ENCODE results near the gene SLC39A9. TPM values are rescaled to one million over a fixed set of nuclear protein-coding genes. Genes with fewer than 3 reads are reported as not detected.
A peak's percentile ranks its signal among the peaks of the same experiment; 100 is the strongest.

The SLC39A9 gene
- polyA plus RNA-seq, 2 of the 4 experiments (the other 2 are of a cell fraction) = 41.7 to 116 TPM

DNA sequence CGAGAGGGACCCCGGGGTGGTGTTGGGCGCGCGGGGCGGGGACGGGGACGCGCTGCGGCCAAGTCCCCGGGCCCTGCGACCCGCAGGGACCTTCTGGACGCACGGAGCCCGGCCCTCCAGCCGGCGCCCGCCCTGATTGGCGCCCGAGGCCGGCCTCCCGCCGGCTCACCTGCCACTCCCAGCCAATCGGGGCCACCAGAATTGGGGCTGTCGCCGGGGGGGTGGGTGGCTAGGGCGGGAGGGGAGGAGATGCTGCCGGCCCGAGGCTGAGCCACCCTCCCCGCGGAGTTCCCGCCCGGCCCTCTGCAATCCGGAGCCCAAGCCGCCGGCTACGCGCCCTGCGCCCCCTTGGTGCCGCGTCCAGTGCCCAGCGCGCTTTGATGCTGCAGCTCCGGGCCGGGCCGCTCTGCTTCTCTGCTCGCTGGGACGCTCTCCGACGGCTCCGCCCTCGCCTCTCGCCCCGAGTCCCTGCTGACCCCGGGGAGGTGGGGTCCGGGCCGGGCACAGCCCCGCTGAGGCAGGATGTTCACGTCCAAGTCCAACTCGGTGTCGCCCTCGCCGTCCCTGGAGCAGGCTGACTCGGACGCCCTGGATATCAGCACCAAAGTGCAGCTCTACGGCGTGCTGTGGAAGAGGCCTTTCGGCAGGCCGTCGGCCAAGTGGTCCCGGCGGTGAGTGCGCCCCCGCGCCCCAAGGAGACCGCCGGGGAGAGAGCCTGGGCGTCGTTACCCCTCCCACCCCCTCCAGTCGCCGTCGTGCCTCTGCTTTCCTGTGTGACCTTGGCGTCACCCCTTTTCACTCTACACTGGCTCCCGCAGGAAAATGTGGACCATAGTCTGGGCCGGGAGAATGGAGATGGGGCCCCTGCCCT lies 86.2 kb downstream of the SLC39A9 start, which contains the start of gene PLEKHD1:
Gene PLEKHD1 (plus strand): TSS at position 285 of the 871 bp plus-strand sequence. CDS start 238 bp downstream, at position 523.
- CTCF ChIA-PET = interaction anchor here (0.5 to 5.7 kb wide), 4 partner anchors 10 to 1708 kb away, joined by 3 to 23 read pairs (median 11); no protein-coding TSS in a partner anchor
- Histone ChIP-seq H3K27ac (peak within 1 kb of the TSS in 1 of 2 experiments; percentile 30; a peak in 2 of 6 replicates), H3K4me1 (0 out of 3 replicates have a peak, but pooled peaks cover 4% of the 10 kb centered on the region), H3K4me3 (peak within 1 kb of the TSS; percentile 55), H3K4me2 (peak within 1 kb of the TSS; percentile 99), H3K9me3 (no peaks in the 10 kb centered on the region)
- no peak for FAIRE-seq
- peak; percentile 37 to 64; a peak in 5 of 6 replicates for ATAC-seq
- whole genome bisulfite sequencing (ENCODE audit: missing lambda C conversion rate) = 18% methylated on average over 12 of the region's 86 CpGs
- POLR2A ChIA-PET = interaction anchor here (0.5 kb wide), 1 partner anchor 231 kb away, joined by 4 read pairs; no protein-coding TSS in a partner anchor
- peak in 1 of 2 experiments; percentile 51 for DNase-seq (ENCODE audit: low read depth in 1 of 2, low spot score in 1 of 2)
- no peak for TF ChIP-seq ZNF302 (CRISPR knock-in tag; IDR thresholded peaks at IDR 0.05)
- TF ChIP-seq, protein P1, sequence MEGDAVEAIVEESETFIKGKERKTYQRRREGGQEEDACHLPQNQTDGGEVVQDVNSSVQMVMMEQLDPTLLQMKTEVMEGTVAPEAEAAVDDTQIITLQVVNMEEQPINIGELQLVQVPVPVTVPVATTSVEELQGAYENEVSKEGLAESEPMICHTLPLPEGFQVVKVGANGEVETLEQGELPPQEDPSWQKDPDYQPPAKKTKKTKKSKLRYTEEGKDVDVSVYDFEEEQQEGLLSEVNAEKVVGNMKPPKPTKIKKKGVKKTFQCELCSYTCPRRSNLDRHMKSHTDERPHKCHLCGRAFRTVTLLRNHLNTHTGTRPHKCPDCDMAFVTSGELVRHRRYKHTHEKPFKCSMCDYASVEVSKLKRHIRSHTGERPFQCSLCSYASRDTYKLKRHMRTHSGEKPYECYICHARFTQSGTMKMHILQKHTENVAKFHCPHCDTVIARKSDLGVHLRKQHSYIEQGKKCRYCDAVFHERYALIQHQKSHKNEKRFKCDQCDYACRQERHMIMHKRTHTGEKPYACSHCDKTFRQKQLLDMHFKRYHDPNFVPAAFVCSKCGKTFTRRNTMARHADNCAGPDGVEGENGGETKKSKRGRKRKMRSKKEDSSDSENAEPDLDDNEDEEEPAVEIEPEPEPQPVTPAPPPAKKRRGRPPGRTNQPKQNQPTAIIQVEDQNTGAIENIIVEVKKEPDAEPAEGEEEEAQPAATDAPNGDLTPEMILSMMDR (IDR thresholded peaks at IDR 0.05) = no peak
- TF ChIP-seq MYC (IDR thresholded peaks at IDR 0.05; ENCODE audit: borderline replicate concordance, low read length) = no peak
- no peak for TF ChIP-seq MAZ (IDR thresholded peaks at IDR 0.05; ENCODE audit: borderline replicate concordance, low read depth, low read length)
- TF ChIP-seq EHF (CRISPR knock-in tag; IDR thresholded peaks at IDR 0.05) = no peak
- no peak for TF ChIP-seq BHLHE40 (IDR thresholded peaks at IDR 0.05; ENCODE audit: low read depth, low read length)
- TF ChIP-seq POLR2AphosphoS2 (conservative IDR thresholded peaks at IDR 0.05; ENCODE audit: low read length) = no peak
- TF ChIP-seq HEYL (CRISPR knock-in tag; IDR thresholded peaks at IDR 0.05) = no peak
- TF ChIP-seq EP300 (IDR thresholded peaks at IDR 0.05) = no peak
- TF ChIP-seq ZFP36 (IDR thresholded peaks at IDR 0.05; ENCODE audit: borderline replicate concordance, partially characterized antibody) = no peak
- TF ChIP-seq GATA3 (IDR thresholded peaks at IDR 0.05; ENCODE audit: borderline replicate concordance) = no peak
- TF ChIP-seq RARB (CRISPR knock-in tag; IDR thresholded peaks at IDR 0.05) = no peak
- TF ChIP-seq, protein P2, sequence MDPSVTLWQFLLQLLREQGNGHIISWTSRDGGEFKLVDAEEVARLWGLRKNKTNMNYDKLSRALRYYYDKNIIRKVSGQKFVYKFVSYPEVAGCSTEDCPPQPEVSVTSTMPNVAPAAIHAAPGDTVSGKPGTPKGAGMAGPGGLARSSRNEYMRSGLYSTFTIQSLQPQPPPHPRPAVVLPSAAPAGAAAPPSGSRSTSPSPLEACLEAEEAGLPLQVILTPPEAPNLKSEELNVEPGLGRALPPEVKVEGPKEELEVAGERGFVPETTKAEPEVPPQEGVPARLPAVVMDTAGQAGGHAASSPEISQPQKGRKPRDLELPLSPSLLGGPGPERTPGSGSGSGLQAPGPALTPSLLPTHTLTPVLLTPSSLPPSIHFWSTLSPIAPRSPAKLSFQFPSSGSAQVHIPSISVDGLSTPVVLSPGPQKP (IDR thresholded peaks at IDR 0.05; ENCODE audit: low read depth, low read length) = no peak
- no peak for TF ChIP-seq SMC3 (IDR thresholded peaks at IDR 0.05)

- FAIRE-seq = no peak
- Histone ChIP-seq H3K4me1 (0 out of 3 replicates have a peak, but pooled peaks cover 4% of the 10 kb centered on the region), H3K4me2 (peak overlapping the region; percentile 99; the same call in 2 of the 3 replicates), H3K27ac (no peak overlapping the region), H3K4me3 (no peak overlapping the region; the same call in 1 of the 3 replicates), H3K9me3 (no peaks in the 10 kb centered on the region)
- ChIA-PET CTCF (interaction anchor here (0.5 to 5.7 kb wide), 3 partner anchors 10 to 489 kb away, joined by 4 to 23 read pairs (median 18); no protein-coding TSS in a partner anchor), POLR2A (no interaction called here)
- no peak for TF ChIP-seq RFX5 (IDR thresholded peaks at IDR 0.05)
- TF ChIP-seq CHD4 (IDR thresholded peaks at IDR 0.05; ENCODE audit: borderline replicate concordance) = no peak
- no peak for ATAC-seq
- no peak for DNase-seq (ENCODE audit: low read depth in 1 of 2, low spot score in 1 of 2)
- WGBS (ENCODE audit: missing lambda C conversion rate) = 84% methylated on average over 9 of the region's 11 CpGs
Observed at GRCh38 chr14:69485315-69485660, 86.8 kb downstream of the SLC39A9 start.

DNA sequence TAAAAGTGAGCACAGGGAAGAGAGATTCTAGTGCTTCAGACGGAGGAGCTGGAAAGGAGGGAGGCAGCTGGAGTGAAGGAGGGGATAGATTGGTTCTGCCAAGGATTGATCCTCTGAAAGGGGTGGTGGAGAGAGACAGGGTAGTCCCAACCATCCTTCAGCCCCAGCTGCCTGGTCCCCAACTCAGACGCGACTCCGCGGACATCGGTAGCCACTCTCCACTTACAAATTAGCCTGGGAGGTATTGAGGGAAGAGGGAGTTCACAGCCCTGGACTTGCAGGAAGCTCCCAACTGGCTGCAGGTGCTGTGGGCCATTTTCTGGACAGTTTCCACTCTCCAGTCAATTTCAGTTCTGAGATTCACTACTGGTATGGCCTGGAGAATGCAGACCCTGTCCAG lies 87.2 kb downstream of the SLC39A9 start:
- POLR2A ChIA-PET = no interaction called here

More for the DNA sequence above, 87.2 kb downstream of the SLC39A9 start:
- Histone ChIP-seq H3K27ac (no peak overlapping the region), H3K9me3 (no peaks in the 10 kb centered on the region), H3K4me2 (no peak overlapping the region), H3K4me3 (no peak overlapping the region), H3K4me1 (0 out of 3 replicates have a peak, but pooled peaks cover 4% of the 10 kb centered on the region)
- CTCF ChIA-PET = interaction anchor here (1.5 to 5.7 kb wide), 3 partner anchors 11 to 141 kb away, joined by 3 to 23 read pairs (median 18); no protein-coding TSS in a partner anchor
- no peak for TF ChIP-seq NPAS2 (CRISPR knock-in tag; IDR thresholded peaks at IDR 0.05; ENCODE audit: borderline replicate concordance)
- no peak for TF ChIP-seq RCOR1 (IDR thresholded peaks at IDR 0.05; ENCODE audit: low read depth, low read length)
- no peak for TF ChIP-seq FOSL2 (IDR thresholded peaks at IDR 0.05)
- TF ChIP-seq FOSL2 (CRISPR knock-in tag; IDR thresholded peaks at IDR 0.05) = no peak
- no peak for TF ChIP-seq EP300 (IDR thresholded peaks at IDR 0.05)
- no peak for FAIRE-seq
- DNase-seq (ENCODE audit: low read depth in 1 of 2, low spot score in 1 of 2) = no peak
- 91% methylated on average over 6 of the region's 6 CpGs for WGBS (ENCODE audit: missing lambda C conversion rate)
- ATAC-seq = no peak
